GM12875 (cell line): Measurements from ENCODE around the gene EIF3D.
A peak's percentile ranks its signal among the peaks of the same experiment; 100 is the strongest.
"Not testable (repeated sequence)": the region's sequence is repeated elsewhere in the genome, so short reads cannot be mapped to it uniquely, and the experiment has no call there.

Source experiments
- H3K4me3 ChIP-seq: one replicate; pipeline ENCODE4 v1.5.1; 2011; ENCODE audit warnings: low read depth, low read length, control low read depth
- TF ChIP-seq, protein P1 (sequence below): IDR thresholded peaks from 2 replicates; pipeline ENCODE4 v1.5.1; 2011; ENCODE audit warnings: low read depth, mild to moderate bottlenecking, control low read depth, inconsistent platforms, low read length, moderate library complexity, borderline replicate concordance; ENCODE audit not compliant: insufficient read depth

The EIF3D gene

DNA sequence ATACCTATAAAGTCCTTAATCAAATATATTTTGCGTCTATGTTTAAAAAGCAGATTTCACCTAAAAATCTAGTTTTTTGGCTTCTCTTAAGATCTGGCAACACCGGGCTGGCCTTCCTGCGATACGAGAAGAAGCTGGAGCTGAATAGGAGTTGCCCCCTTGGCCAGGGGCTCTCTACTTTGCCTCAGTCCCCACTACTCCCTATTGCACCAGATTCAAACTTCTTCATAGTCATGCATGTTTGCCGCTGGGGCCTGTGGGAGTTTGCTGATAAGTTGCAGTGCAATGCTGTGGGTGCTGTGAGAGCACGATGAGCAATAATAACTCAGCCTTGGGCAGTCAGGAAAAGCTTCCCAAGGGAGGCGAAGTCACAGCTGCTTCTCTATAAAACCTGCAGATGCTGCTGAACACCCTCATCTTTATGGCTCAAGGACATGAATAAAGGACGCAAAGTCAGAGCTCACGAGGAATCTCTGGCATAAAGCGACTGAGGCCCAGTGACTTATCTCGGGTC lies 15.2 kb upstream of the EIF3D start:
- no peak overlapping the region for H3K4me3 ChIP-seq
- TF ChIP-seq, protein P1, sequence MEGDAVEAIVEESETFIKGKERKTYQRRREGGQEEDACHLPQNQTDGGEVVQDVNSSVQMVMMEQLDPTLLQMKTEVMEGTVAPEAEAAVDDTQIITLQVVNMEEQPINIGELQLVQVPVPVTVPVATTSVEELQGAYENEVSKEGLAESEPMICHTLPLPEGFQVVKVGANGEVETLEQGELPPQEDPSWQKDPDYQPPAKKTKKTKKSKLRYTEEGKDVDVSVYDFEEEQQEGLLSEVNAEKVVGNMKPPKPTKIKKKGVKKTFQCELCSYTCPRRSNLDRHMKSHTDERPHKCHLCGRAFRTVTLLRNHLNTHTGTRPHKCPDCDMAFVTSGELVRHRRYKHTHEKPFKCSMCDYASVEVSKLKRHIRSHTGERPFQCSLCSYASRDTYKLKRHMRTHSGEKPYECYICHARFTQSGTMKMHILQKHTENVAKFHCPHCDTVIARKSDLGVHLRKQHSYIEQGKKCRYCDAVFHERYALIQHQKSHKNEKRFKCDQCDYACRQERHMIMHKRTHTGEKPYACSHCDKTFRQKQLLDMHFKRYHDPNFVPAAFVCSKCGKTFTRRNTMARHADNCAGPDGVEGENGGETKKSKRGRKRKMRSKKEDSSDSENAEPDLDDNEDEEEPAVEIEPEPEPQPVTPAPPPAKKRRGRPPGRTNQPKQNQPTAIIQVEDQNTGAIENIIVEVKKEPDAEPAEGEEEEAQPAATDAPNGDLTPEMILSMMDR: no peak

GRCh38 chr22:36541831-36542411 lies 13.0 kb upstream of the EIF3D start:
- TF ChIP-seq, protein P1: no peak
- no peak overlapping the region for H3K4me3 ChIP-seq

DNA sequence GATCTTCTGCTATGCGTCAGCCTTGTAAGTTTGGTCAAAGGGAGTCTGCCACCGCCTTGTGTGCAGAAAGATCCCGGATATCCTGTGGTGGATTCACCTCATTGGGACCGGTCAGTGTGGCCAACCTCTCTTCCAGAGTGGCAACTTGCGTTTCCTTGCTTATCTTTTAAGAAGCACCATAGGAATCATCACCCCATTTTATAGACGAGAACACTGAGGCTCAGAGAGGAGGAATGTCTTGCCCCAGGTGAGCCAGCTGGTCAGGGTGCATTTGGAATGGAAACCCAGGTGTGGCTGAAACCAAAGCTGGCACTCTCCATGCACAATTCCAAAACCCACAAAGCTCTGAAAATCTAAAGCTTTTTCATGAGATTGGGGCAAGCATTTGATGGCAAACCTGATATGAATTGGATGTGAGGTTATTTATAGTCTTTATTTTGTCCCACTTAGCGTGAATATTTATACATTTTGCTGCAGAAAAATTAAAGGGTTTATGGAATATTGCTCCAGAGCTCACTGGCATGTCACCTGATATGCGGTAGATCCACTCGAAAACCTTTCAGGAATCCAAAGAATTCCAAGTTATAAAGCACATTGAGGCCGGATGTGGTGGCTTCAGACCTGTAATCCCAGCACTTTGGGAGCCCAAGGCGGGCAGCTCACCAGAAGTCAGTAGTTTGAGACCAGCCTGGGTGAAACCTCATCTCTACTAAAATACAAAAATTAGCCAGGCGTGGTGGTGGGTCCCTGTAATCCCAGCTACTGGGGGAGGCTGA lies 12.1 kb upstream of the EIF3D start:
- no peak overlapping the region for H3K4me3 ChIP-seq
- TF ChIP-seq, protein P1: no peak

GRCh38 chr22:36538529-36538928 lies 9.6 kb upstream of the EIF3D start:
- no peak overlapping the region for H3K4me3 ChIP-seq
- TF ChIP-seq, protein P1: no peak

DNA sequence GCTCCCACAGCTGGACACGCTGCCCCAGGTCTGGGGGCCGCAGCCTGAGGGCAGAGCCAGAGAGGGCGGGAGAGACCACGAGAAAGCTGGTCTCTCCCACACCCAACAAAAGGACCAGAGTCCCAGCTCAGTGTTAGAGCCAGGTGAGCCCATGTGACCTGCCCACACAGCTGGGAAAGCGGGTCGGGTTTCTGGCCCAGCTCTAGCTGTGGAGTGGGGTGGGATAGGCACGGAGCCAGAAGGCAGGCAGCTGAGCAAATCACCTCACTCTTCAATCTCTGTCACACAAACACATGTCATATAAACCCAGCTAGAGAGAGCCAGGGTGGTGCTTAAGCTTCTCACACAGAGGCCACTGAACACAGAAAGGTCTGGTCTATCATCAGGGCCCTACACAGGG lies 7.8 kb upstream of the EIF3D start:
- TF ChIP-seq, protein P1: no peak
- H3K4me3 ChIP-seq: no peak overlapping the region

- H3K4me3 ChIP-seq: not testable (repeated sequence)
Observed at GRCh38 chr22:36533320-36533719, 4.4 kb upstream of the EIF3D start.

- TF ChIP-seq, protein P1: no peak
- H3K4me3 ChIP-seq: no peak overlapping the region
Observed at GRCh38 chr22:36532466-36532865, 3.5 kb upstream of the EIF3D start.

GRCh38 chr22:36528341-36528740 lies 625 bp downstream of the EIF3D start:
- peak overlapping the region; percentile 89 for H3K4me3 ChIP-seq
- TF ChIP-seq, protein P1: no peak
